Embryonic facial prominence (tissue), 1 donor: ENCODE results near the gene XBP1.
"Not testable (repeated sequence)": the region's sequence is repeated elsewhere in the genome, so short reads cannot be mapped to it uniquely, and the experiment has no call there.

Source experiments
- DNase-seq: peaks from one replicate; pipeline ENCODE4 v3.0.0-alpha.2; 2016; ENCODE audit errors: extremely low spot score

Gene XBP1

GRCh38 chr22:28792491-28793383 is 7.6 kb downstream of the XBP1 start:
- no peak for DNase-seq

- DNase-seq, result no peak
These were observed 8.4 kb downstream of the XBP1 start for GRCh38 chr22:28791841-28792490.

GRCh38 chr22:28791124-28791523 is 9.2 kb downstream of the XBP1 start:
- DNase-seq, result no peak

GRCh38 chr22:28788601-28789000 is 11.8 kb downstream of the XBP1 start:
- no peak for DNase-seq

- no peak for DNase-seq
These were observed 16.3 kb downstream of the XBP1 start for GRCh38 chr22:28783786-28784671.

- DNase-seq, result no peak
These were observed 20.1 kb downstream of the XBP1 start for GRCh38 chr22:28780296-28780695.

- no peak for DNase-seq
These were observed 20.5 kb downstream of the XBP1 start for GRCh38 chr22:28779833-28780232.

- DNase-seq, result no peak
These were observed 26.0 kb downstream of the XBP1 start for GRCh38 chr22:28774378-28774777.

GRCh38 chr22:28773461-28773867 is 26.9 kb downstream of the XBP1 start:
- no peak for DNase-seq

- peak; percentile 96 for DNase-seq
These were observed 27.5 kb downstream of the XBP1 start, which contains the start of gene CCDC117 for GRCh38 chr22:28772633-28773460. Gene CCDC117 (plus strand): TSS chr22:28772695. CDS start chr22:28772850, 155 bp downstream.

GRCh38 chr22:28771195-28771791 is 29.1 kb downstream of the XBP1 start:
- DNase-seq, result no peak

- no peak for DNase-seq
These were observed 30.8 kb downstream of the XBP1 start for GRCh38 chr22:28769394-28770085.

- no peak for DNase-seq
These were observed 31.5 kb downstream of the XBP1 start for GRCh38 chr22:28768701-28769393.

GRCh38 chr22:28766628-28767027 is 33.7 kb downstream of the XBP1 start:
- no peak for DNase-seq

GRCh38 chr22:28762000-28762399 is 38.4 kb downstream of the XBP1 start:
- not testable (repeated sequence) for DNase-seq

- DNase-seq, result no peak
These were observed 39.0 kb downstream of the XBP1 start for GRCh38 chr22:28761449-28761755.

- no peak for DNase-seq
These were observed 40.4 kb downstream of the XBP1 start for GRCh38 chr22:28759861-28760560.

- DNase-seq, result not testable (repeated sequence)
These were observed 45.9 kb downstream of the XBP1 start for GRCh38 chr22:28754512-28754911.

GRCh38 chr22:28750471-28750881 is 49.9 kb downstream of the XBP1 start:
- no peak for DNase-seq
